Memory B cell (primary cell): ENCODE data around the gene DICER1.

ENCODE experiments used
- ATAC-seq: fragments of 150-1000 bp; cut with Tn5 transposase; 2 replicates; pipeline ENCODE4 v1.10.0; 2021; ENCODE audit warnings: low read depth, mild to moderate bottlenecking, moderate library complexity
- DNase-seq, 2 donors: peaks; one replicate each; pipeline ENCODE4 v3.0.0; 2022; ENCODE audit warnings: low spot score in 2 of 2
- H3K27ac Mint-ChIP-seq: one replicate; pipeline ENCODE4 v1.8.0; 2022; ENCODE audit warnings: mild to moderate bottlenecking, moderate library complexity, mixed read lengths
- H3K27me3 Mint-ChIP-seq: one replicate; pipeline ENCODE4 v1.8.0; 2022; ENCODE audit warnings: mixed read lengths
- H3K36me3 Mint-ChIP-seq: one replicate; pipeline ENCODE4 v1.8.0; 2022; ENCODE audit warnings: mild to moderate bottlenecking, mixed read lengths
- H3K4me1 Mint-ChIP-seq: one replicate; pipeline ENCODE4 v1.8.0; 2022; ENCODE audit warnings: mixed read lengths
- H3K4me3 Mint-ChIP-seq: one replicate; pipeline ENCODE4 v1.8.0; 2022; ENCODE audit warnings: mild to moderate bottlenecking, moderate library complexity, mixed read lengths
- H3K9me3 Mint-ChIP-seq: one replicate; pipeline ENCODE4 v1.8.0; 2022; ENCODE audit warnings: mixed read lengths

DICER1 gene

GRCh38 chr14:95040708-95041476 is 116.4 kb downstream of the DICER1 start:
- no peak overlapping the region for H3K4me3 Mint-ChIP-seq
- DNase-seq (no peak), ATAC-seq (no peak)
- H3K4me1 Mint-ChIP-seq = no peaks in the 10 kb centered on the region
- peaks cover 15% of the 10 kb centered on the region for H3K27me3 Mint-ChIP-seq
- H3K27ac Mint-ChIP-seq = no peak overlapping the region
- no peaks in the 10 kb centered on the region for H3K9me3 Mint-ChIP-seq
- no peaks in the 10 kb centered on the region for H3K36me3 Mint-ChIP-seq

GRCh38 chr14:95039993-95040348 is 117.4 kb downstream of the DICER1 start:
- no peak for DNase-seq
- H3K4me3 Mint-ChIP-seq = no peak overlapping the region
- H3K4me1 Mint-ChIP-seq = no peaks in the 10 kb centered on the region
- no peaks in the 10 kb centered on the region for H3K9me3 Mint-ChIP-seq
- ATAC-seq = no peak
- H3K36me3 Mint-ChIP-seq = no peaks in the 10 kb centered on the region
- no peak overlapping the region for H3K27ac Mint-ChIP-seq
- peaks cover 18% of the 10 kb centered on the region for H3K27me3 Mint-ChIP-seq

- no peak for ATAC-seq
- Mint-ChIP-seq H3K27me3 (peaks cover 18% of the 10 kb centered on the region), H3K27ac (no peak overlapping the region), H3K9me3 (no peaks in the 10 kb centered on the region), H3K36me3 (no peaks in the 10 kb centered on the region), H3K4me1 (no peaks in the 10 kb centered on the region), H3K4me3 (no peak overlapping the region)
- no peak for DNase-seq
Measured at GRCh38 chr14:95039259-95039992, 117.9 kb downstream of the DICER1 start.

DNA sequence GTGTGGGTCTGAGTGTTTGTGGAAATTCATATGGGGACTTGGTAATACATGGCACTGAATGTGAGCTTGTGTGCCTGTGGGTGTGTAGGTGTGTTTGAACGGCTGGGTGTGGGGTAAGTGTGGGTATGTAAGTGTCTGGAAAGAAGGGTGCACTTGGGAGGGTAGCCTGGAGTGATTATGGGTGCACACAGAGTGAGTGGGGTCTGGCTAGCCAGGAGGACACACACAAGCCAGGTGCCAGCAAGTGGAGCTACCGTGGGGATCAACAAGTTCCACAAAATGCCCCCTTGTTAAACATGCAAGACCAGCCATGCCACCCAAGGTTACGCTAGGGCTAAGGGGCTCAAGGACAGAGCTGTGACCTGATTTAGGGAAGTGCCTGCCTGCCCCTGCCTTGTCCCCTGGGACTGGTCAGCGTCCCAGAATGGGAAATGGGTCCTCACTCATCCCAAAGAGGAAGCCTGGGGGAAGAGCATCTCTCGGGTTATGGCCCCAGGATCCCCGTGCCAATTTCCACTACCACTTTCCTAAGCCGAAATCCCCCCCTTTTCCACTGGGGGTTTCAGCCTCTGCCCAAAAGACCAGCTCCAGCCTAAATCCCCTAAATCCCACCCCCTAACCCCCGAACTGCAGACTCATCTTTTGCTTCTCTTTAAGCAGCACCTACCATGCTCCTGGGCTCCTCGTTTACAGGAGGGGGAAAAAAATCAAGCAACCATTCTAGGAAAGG is 118.6 kb downstream of the DICER1 start:
- H3K4me1 Mint-ChIP-seq = no peaks in the 10 kb centered on the region
- H3K36me3 Mint-ChIP-seq = no peaks in the 10 kb centered on the region
- no peak overlapping the region for H3K4me3 Mint-ChIP-seq
- H3K27me3 Mint-ChIP-seq = peaks cover 18% of the 10 kb centered on the region
- ATAC-seq (no peak), DNase-seq (no peak)
- H3K27ac Mint-ChIP-seq = no peak overlapping the region
- no peaks in the 10 kb centered on the region for H3K9me3 Mint-ChIP-seq

DNA sequence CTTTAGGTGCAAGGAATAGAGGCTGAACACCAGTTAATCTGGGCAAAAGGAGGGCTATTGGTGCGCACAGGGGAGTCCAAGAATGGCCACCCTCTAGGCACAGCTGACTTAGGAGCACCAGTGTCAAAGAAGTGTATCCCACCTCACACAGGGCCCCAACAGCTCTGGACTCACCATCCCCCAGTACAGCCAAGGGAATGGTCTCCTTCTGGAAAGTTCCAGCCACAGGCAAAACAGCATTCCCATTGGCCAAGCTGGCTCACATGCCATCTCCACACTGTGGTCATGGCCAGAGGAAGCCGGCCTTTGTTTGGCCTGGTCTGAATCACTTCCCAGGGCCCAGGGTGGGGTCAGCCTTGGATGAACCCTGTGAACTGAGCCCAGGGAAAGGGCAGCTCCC is 120.1 kb downstream of the DICER1 start:
- H3K27ac Mint-ChIP-seq = no peak overlapping the region
- H3K27me3 Mint-ChIP-seq = peaks cover 19% of the 10 kb centered on the region
- no peak overlapping the region for H3K4me3 Mint-ChIP-seq
- H3K4me1 Mint-ChIP-seq = no peaks in the 10 kb centered on the region
- DNase-seq = no peak
- H3K36me3 Mint-ChIP-seq = peaks cover 2% of the 10 kb centered on the region
- peaks cover 1% of the 10 kb centered on the region for H3K9me3 Mint-ChIP-seq
- ATAC-seq = no peak
